NT2/D1 (cell line): ENCODE measurements around the gene CCDC144A.
"Not testable (repeated sequence)": the region's sequence is repeated elsewhere in the genome, so short reads cannot be mapped to it uniquely, and the experiment has no call there.

Experiments used
- SUZ12 ChIP-seq: IDR thresholded peaks from 2 replicates; pipeline ENCODE4 v1.6.1; 2011; ENCODE audit not compliant: insufficient read length, insufficient read depth; ENCODE audit errors: extremely low read depth
- YY1 ChIP-seq: IDR thresholded peaks from 2 replicates; pipeline ENCODE4 v1.6.1; 2011; ENCODE audit not compliant: insufficient read length, insufficient read depth
- ZNF274 ChIP-seq: IDR thresholded peaks from 2 replicates; pipeline ENCODE4 v1.6.1; 2011; ENCODE audit warnings: mild to moderate bottlenecking, low read depth, low read length

DNA sequence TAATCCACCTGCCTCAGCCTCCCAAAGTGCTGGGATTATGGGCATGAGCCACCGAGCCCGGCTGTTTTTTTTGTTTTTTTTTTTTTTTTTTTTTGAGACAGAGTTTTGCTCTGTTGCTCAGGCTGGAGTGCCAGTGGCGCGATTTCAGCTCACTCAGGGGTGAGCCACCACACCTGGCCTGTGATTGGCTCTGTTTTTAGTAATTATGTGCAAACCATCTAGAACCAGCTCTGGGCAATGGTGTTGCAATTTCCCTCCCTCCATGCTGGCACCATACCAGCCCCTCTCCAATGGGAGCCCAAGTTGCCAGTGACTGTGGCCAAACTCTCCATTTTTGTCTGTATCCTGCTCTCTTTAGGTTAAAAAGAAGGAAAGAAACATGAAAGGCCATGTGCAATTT is 4.0 kb upstream of the CCDC144A start:
- not testable (repeated sequence) for TF ChIP-seq YY1, SUZ12, ZNF274
